Measurements from ENCODE around the gene RNU5B-1.

The RNU5B-1 gene

DNA sequence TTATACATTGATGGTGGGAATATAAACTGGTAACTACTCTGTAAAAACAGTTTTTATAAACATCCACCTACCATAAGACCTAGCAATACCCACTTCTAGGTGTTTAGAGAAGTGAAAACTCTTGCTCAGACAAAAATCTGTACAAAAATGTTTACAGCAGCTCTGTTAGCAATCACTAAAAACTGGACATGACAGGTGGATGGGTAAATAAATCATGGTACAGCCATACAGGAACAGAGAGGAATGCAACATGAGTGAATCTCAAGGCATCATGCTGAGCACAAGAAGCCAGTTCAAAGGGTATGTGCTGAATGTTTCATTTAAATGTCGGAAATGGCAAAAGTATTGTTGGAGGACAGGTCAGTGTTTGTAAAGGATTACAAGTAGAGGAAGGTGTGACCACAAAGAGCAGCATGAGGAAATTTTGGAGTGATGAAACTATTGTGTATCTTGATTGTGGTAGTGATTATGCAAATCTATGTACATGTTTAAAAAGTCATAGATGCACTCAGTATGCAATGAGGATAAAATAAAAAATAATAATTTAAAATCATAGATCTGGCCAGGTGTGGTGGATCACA lies 11.4 kb upstream of the RNU5B-1 start:
- no peak overlapping the region for H2AFZ ChIP-seq (ENCODE audit: low read depth, low read length, severe bottlenecking)
- H4K20me1 ChIP-seq (ENCODE audit: low read depth, low read length) = no peaks in the 10 kb centered on the region
- no peak overlapping the region for H3K4me3 ChIP-seq (ENCODE audit: insufficient read depth, low read length, poor library complexity, severe bottlenecking)
- H3K9me3 ChIP-seq (ENCODE audit: insufficient read depth, low read length) = no peaks in the 10 kb centered on the region
- no peak overlapping the region for H3K9ac ChIP-seq (ENCODE audit: low read length)
- no peak overlapping the region for H3K4me2 ChIP-seq (ENCODE audit: low read depth, low read length, poor library complexity, severe bottlenecking)
- H3F3A ChIP-seq (ENCODE audit: insufficient read depth) = peaks cover 28% of the 10 kb centered on the region
- H3K9me2 ChIP-seq (replicated peaks; ENCODE audit: insufficient read depth, low read length) = no peaks in the 10 kb centered on the region
- no peak overlapping the region for H3K27ac ChIP-seq (ENCODE audit: low read depth, low read length)
- H3K27me3 ChIP-seq (ENCODE audit: low read length) = no peaks in the 10 kb centered on the region
- H3K36me3 ChIP-seq (ENCODE audit: low read length) = no peaks in the 10 kb centered on the region
- TF ChIP-seq, protein P1, sequence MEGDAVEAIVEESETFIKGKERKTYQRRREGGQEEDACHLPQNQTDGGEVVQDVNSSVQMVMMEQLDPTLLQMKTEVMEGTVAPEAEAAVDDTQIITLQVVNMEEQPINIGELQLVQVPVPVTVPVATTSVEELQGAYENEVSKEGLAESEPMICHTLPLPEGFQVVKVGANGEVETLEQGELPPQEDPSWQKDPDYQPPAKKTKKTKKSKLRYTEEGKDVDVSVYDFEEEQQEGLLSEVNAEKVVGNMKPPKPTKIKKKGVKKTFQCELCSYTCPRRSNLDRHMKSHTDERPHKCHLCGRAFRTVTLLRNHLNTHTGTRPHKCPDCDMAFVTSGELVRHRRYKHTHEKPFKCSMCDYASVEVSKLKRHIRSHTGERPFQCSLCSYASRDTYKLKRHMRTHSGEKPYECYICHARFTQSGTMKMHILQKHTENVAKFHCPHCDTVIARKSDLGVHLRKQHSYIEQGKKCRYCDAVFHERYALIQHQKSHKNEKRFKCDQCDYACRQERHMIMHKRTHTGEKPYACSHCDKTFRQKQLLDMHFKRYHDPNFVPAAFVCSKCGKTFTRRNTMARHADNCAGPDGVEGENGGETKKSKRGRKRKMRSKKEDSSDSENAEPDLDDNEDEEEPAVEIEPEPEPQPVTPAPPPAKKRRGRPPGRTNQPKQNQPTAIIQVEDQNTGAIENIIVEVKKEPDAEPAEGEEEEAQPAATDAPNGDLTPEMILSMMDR (IDR thresholded peaks at IDR 0.05; ENCODE audit: insufficient read depth, low read length, poor library complexity, severe bottlenecking) = no peak
- TF ChIP-seq EZH2phosphoT487 (conservative IDR thresholded peaks at IDR 0.05; ENCODE audit: low read length) = no peak
- H3K79me2 ChIP-seq (ENCODE audit: insufficient read depth, low read length) = no peaks in the 10 kb centered on the region

DNA sequence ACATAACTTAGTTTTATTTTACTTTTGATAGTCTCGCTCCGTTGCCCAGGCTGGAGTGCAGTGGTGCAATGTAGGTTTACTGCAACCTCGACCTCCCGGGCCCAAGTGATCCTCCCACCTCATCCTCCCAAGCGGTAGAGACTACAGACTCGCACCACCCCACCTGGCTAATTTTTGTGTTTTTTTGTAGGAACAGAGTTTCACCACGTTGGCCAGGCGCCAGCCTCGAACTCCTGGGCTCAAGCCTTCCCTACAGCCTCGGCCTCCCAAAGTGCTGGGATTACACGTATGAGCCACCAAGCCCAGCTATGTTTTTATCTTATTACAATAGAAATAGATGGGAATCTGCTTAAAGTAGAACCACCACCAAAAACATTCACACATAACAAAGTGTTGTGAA lies 5.7 kb upstream of the RNU5B-1 start:
- Histone ChIP-seq H3K4me2 (ENCODE audit: low read depth, low read length, poor library complexity, severe bottlenecking) (no peak overlapping the region), H3F3A (ENCODE audit: insufficient read depth) (peaks cover 23% of the 10 kb centered on the region), H2AFZ (ENCODE audit: low read depth, low read length, severe bottlenecking) (no peak overlapping the region), H4K20me1 (ENCODE audit: low read depth, low read length) (no peaks in the 10 kb centered on the region), H3K27ac (ENCODE audit: low read depth, low read length) (no peak overlapping the region), H3K4me3 (ENCODE audit: insufficient read depth, low read length, poor library complexity, severe bottlenecking) (no peak overlapping the region), H3K9me3 (ENCODE audit: insufficient read depth, low read length) (no peaks in the 10 kb centered on the region), H3K9ac (ENCODE audit: low read length) (no peak overlapping the region), H3K36me3 (ENCODE audit: low read length) (no peaks in the 10 kb centered on the region), H3K9me2 (replicated peaks; ENCODE audit: insufficient read depth, low read length) (no peaks in the 10 kb centered on the region), H3K27me3 (ENCODE audit: low read length) (no peaks in the 10 kb centered on the region), H3K79me2 (ENCODE audit: insufficient read depth, low read length) (no peaks in the 10 kb centered on the region)
- TF ChIP-seq EZH2phosphoT487 (conservative IDR thresholded peaks at IDR 0.05; ENCODE audit: low read length) = no peak
- TF ChIP-seq, protein P1 (IDR thresholded peaks at IDR 0.05; ENCODE audit: insufficient read depth, low read length, poor library complexity, severe bottlenecking) = no peak

DNA sequence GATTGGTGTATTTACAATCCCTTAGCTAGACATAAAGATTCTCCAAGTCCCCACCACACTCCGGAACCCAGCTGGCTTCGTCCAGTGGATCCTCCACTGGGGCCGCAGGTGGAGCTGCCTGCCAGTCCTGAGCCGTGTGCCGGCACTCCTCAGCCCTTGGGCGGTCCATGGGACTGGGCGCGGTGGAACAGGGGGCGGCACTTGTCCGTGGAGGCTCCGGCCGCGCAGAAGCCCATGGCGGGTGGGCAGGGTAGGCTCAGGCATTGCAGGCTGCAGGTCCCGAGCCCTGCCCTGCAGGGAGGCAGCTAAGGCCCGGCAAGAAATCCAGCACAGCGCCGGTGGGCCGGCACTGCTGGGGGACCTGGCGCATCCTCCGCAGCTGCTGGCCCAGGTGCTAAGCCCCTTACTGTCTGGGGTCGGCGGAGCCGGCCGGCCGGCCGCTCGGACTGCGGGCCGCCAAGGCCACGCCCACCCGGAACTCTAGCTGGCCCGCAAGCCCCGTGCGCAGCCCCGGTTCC lies 3.5 kb upstream of the RNU5B-1 start:
- H2AFZ ChIP-seq (ENCODE audit: low read depth, low read length, severe bottlenecking) = no peak overlapping the region
- peaks cover 33% of the 10 kb centered on the region for H3F3A ChIP-seq (ENCODE audit: insufficient read depth)
- H3K27me3 ChIP-seq (ENCODE audit: low read length) = no peaks in the 10 kb centered on the region
- no peak for TF ChIP-seq EZH2phosphoT487 (conservative IDR thresholded peaks at IDR 0.05; ENCODE audit: low read length)
- TF ChIP-seq, protein P1 (IDR thresholded peaks at IDR 0.05; ENCODE audit: insufficient read depth, low read length, poor library complexity, severe bottlenecking) = no peak
- H3K27ac ChIP-seq (ENCODE audit: low read depth, low read length) = no peak overlapping the region
- no peaks in the 10 kb centered on the region for H3K9me2 ChIP-seq (replicated peaks; ENCODE audit: insufficient read depth, low read length)
- H3K36me3 ChIP-seq (ENCODE audit: low read length) = no peaks in the 10 kb centered on the region
- no peaks in the 10 kb centered on the region for H3K79me2 ChIP-seq (ENCODE audit: insufficient read depth, low read length)
- no peak overlapping the region for H3K4me3 ChIP-seq (ENCODE audit: insufficient read depth, low read length, poor library complexity, severe bottlenecking)
- no peak overlapping the region for H3K4me2 ChIP-seq (ENCODE audit: low read depth, low read length, poor library complexity, severe bottlenecking)
- no peak overlapping the region for H3K9ac ChIP-seq (ENCODE audit: low read length)
- no peaks in the 10 kb centered on the region for H4K20me1 ChIP-seq (ENCODE audit: low read depth, low read length)
- no peaks in the 10 kb centered on the region for H3K9me3 ChIP-seq (ENCODE audit: insufficient read depth, low read length)

Measured in SU-DHL-6 (cell line).